ENCODE results near the gene ZBED6.

GRCh38 chr1:203797216-203797615 lies 1.8 kb downstream of the ZBED6 start:
- TF ChIP-seq MAX (IDR thresholded peaks at IDR 0.05; ENCODE audit: insufficient read depth, insufficient read length) (no peak), MYC (IDR thresholded peaks at IDR 0.05; ENCODE audit: low read depth, low read length) (no peak), POLR2A (IDR thresholded peaks at IDR 0.05; ENCODE audit: low read depth, low read length) (peak; percentile 7), CTCF (IDR thresholded peaks at IDR 0.05; ENCODE audit: extremely low read depth in 1 of 2, insufficient read depth in 1 of 2, low read depth in 1 of 2, low read length in 2 of 2) (no peak), EZH2 (IDR thresholded peaks at IDR 0.05; ENCODE audit: borderline replicate concordance, low read depth, low read length, severe bottlenecking) (no peak), POLR2AphosphoS5 (IDR thresholded peaks at IDR 0.05; ENCODE audit: insufficient read depth, low read depth, low read length) (no peak), FOS (IDR thresholded peaks at IDR 0.05; ENCODE audit: borderline replicate concordance, insufficient read depth, low read length) (no peak), JUN (IDR thresholded peaks at IDR 0.05; ENCODE audit: borderline replicate concordance, insufficient read depth, insufficient read length, low read depth) (no peak)
